HG03469 (cell line): ENCODE measurements around the gene BCL11A.

Experiments used
- ATAC-seq: cut with Tn5 transposase; IDR thresholded peaks from one replicate; pipeline ENCODE4 v1.9.1; 2021; ENCODE audit warnings: mild to moderate bottlenecking, moderate library complexity, moderate number of reproducible peaks; ENCODE audit not compliant: unreplicated experiment

BCL11A gene

DNA sequence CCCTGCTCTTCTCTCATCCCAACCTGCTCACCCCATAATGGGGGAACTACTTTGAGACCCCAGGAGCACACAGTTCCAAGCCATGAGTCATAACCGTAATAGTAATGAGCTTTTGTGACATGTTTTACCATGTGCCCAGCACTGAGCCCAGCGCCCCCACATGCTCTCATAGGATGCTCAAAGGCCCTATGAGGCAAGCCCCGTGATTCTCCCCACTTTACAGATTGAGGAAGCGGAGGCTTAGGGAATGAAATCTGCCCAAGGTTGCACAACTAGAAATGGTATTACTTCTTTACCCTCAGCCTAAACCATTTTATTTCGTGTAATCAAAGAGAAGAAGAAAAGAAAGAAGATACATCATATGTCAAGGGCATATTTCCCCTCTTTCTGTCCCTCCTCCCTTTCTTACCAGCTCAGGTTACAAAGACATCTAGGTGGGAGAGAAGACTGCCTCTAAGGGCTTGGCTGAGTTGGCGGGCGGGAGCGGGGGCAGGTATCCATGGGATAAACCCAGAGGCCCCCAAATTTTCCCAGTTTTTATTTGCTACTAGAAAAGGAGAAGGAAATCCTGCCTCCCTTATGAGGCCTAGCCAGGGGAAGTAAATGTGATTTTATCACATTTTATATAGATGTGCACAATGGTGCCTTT lies 24.2 kb downstream of the BCL11A start:
- no peak for ATAC-seq

DNA sequence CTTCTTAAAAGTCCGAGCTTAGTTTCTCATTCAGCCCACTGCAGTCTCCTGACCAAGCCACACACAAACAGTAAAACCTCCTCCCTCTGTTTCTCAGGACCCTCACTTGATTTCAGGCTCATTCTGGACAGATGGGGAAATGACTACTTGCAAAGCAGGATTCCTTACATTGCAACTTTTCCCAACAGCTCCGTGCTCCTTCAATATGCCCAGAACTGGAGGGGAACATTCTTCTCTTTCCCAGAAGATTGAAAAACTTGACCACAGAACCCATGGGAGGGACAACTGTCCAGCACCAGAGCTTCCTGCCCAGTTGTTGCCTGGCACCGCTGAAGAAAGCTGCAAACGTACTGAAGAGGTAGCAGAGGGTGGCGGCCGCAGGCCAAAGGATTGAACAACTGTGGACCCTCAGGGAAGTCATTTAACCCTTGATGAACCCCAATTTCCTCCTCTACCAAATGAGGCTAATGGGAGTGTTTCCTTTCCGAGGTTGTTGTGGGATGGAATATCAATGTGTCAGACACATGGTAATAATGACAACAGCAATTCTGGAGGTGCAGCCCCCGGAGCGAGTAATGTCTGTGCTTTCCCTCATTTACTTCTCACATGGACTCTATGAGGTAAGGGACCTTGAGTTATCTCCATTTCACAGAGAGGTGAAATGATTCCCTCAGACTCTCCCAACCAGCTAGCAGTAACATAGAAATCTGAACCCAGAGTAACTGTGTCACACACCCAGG lies 25.0 kb downstream of the BCL11A start:
- ATAC-seq, result no peak

DNA sequence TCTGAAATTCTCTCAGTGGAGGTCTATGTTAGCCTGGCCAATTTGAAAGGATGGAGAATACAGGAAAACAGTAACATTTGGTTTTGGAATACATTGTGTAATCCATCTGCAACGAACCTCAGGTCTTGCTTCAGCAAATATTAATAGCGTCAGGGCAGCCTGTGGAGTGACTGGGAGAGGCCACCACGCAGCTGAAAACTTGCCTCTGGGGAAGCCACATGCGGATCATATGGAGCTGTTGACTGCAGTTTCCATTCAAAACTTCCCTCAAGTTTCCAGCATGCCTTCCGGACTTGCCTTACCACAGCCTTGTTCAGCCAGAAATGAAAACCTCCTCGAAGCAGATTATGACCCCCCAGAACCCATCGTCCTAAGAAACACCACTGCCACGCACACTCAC lies 25.7 kb downstream of the BCL11A start:
- ATAC-seq, result no peak

- no peak for ATAC-seq
Measured at GRCh38 chr2:60526623-60527022, 26.8 kb downstream of the BCL11A start.

DNA sequence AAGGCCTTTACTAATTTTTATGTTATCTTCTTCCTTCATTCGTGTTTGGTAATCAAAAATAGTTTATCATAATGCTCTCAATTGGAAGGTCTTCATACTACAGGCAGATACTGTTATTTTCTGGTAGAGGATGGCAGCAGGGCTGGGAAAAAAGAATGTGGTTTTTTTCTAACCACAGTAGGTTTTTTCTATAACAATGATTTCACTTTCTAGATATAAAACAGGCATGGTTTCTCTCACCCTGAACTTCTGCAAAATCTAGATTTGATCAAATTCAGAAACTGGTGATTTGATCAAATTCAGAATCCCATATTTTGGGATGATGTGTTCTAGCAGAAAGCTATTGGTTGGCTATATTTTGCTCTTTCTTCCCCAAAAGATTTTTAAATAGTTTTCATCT lies 27.6 kb downstream of the BCL11A start:
- peak; percentile 50 for ATAC-seq

DNA sequence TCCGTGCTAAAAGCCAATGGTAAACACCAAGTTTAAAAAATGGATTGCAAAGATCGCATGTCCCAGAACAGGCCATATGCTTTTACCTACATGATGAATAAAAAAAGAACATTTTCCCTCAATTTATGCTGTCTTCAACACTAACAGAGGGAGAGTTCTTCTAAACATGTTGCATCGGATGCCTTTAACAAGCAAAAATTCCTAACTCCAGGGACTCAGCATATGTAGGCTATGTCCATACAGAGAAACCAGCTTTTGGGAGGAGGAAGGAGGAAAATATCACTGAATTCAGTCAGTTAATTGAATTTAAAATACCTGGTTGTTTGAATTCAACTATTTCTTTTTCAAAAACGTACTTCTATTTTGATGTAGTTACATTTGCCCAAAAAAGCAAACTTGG lies 28.6 kb downstream of the BCL11A start:
- ATAC-seq, result no peak

DNA sequence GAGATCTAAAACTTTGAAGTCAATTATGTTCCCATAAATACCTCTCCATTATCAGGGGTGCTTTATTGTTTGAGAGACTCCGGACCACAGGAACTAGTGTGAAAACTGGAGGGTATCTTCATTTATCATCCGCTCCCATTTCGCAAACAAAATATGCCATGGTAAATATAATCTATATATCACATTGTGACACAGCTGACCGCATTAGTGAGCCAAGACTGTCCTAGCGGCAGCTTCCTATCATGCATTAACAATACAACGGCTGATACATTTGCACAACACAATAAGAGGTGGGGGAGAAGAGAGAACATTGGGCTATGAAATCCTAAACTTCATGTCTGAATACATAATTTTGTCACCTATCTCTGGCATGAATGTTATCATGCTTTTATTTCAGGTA lies 29.5 kb downstream of the BCL11A start:
- no peak for ATAC-seq

DNA sequence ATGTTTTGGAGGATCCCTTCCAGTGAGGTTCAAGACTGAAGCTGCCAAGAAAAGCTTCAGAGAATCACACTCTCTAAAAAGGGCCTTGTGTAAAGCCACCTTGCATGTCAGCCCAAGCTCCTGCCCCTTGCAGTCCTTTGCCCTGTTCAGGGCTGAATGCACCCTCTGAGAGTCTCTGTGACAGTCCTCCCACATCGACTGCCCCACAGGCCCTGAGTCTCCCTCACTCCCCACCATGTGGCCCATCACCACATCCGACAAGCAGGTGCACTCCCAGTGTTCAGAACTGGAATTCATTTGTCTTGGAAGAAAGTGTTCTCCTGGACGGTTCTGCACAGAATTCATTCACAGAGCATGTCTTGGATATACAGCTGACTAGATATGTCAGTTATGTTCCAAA lies 31.0 kb downstream of the BCL11A start:
- ATAC-seq, result no peak

GRCh38 chr2:60521626-60522025 lies 31.8 kb downstream of the BCL11A start:
- ATAC-seq, result no peak

- ATAC-seq, result no peak
Measured at GRCh38 chr2:60520917-60521539, 32.4 kb downstream of the BCL11A start.

GRCh38 chr2:60520151-60520876 lies 33.1 kb downstream of the BCL11A start:
- no peak for ATAC-seq

GRCh38 chr2:60519231-60519863 lies 34.1 kb downstream of the BCL11A start:
- ATAC-seq, result no peak

DNA sequence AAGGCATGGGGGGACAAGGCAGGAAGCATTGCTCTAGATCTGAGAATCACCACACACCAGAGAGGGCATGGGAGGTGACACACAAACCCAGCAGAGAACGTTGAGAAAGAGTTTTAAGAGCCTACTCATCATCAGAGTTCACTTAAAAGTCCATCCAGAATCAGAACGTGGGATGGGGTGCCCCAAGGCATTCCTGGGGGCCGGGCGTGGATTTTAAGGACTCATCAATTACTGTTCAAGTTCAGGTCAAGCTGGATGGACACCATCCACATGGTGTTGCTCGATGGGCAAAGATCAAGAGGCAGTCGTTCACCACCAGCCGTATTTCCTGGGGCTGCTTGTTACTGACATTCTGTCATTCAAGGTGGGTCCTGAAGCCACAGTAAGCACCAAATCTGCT lies 34.9 kb downstream of the BCL11A start:
- ATAC-seq, result no peak

- no peak for ATAC-seq
Measured at GRCh38 chr2:60517446-60517845, 36.0 kb downstream of the BCL11A start.

GRCh38 chr2:60516826-60517225 lies 36.6 kb downstream of the BCL11A start:
- no peak for ATAC-seq

DNA sequence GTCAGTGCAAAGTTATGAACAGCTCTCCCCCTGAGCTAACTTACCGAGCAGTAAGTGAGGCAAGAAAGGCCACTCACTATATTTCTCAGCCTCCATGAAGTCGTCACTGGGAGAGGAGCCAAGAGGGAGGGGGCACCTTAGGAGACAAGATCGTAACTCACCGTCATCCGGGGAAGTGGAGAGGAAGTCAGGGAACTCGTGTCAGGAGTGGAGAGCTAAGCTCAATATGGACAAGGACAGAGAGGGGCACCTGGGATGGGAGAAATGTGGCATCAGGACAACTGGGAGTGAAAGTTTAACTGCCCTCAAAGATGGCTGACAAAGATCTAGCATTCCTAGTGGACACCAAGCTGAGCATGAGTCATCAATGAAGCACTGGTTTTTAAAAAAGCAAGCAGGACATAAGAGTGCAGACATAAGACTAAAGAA lies 37.1 kb downstream of the BCL11A start:
- no peak for ATAC-seq

- peak; percentile 84 for ATAC-seq
Measured at GRCh38 chr2:60515721-60516226, 37.7 kb downstream of the BCL11A start.

GRCh38 chr2:60513996-60514395 lies 39.5 kb downstream of the BCL11A start:
- no peak for ATAC-seq

- ATAC-seq, result no peak
Measured at GRCh38 chr2:60513191-60513590, 40.3 kb downstream of the BCL11A start.

DNA sequence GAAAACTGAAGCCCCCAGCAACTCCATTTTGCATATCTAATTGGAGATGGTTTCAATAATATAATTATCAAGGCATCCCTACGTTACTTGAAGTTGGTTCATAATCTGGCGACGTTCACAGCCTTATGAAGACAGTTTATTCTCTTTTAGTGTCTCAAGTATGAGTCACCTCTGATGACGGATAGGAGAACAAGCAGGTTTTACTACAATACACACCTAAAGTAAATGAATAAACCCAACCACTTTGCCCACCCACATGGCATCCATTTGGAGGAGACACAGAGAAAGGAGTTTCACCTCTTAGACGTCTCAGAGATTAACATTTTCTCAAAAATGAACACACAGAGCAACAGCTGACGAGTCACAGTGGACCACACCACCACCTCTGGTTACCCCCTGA lies 40.8 kb downstream of the BCL11A start:
- ATAC-seq, result no peak
